Measurements from ENCODE around the gene LHX6.

The LHX6 gene

GRCh38 chr9:122190597-122191381 is 38.0 kb downstream of the LHX6 start:
- DNase-seq (ENCODE audit: low spot score), result no peak

GRCh38 chr9:122188369-122188768 is 40.4 kb downstream of the LHX6 start:
- no peak for DNase-seq (ENCODE audit: low spot score)

GRCh38 chr9:122186777-122187470 is 41.8 kb downstream of the LHX6 start:
- DNase-seq (ENCODE audit: low spot score), result no peak

DNA sequence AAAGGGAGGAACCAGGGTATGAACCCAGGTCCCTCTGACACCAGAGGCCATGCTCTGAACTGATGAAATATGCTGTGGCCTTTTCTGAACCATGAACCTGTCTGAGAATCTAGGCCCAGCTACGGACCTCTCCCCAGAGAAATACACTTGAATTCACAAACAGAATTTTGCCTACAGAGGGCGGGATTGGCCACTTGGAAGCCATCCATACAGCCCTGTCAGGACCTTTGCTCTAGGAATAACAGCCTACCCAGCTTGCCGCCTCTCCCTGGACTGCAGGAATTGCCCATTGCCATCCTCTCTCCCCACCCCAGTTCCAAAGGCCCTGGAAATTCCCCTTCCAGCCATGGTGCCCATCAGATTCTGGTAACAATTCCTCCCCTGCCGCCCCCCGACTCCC is 42.5 kb downstream of the LHX6 start:
- no peak for DNase-seq (ENCODE audit: low spot score)

GRCh38 chr9:122184551-122184950 is 44.2 kb downstream of the LHX6 start:
- DNase-seq (ENCODE audit: low spot score), result no peak

DNA sequence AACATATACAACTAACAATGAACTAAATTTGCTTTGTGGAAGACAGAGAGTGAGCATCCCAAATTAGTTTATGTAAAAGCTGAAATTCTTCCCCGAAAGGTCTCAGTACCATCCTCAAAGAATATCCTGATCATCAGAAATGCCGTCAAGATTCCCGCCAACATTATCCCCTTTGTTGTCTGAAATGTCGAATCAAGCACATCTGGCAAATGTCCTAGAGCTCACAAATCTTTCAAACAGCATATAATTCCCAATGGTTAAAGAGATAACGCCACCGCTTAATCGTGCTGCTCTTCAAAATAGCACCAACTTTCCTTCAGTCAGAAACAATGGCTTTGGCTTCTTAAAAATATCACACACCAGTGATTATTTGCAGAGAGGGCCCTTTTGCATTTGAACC is 45.3 kb downstream of the LHX6 start:
- no peak for DNase-seq (ENCODE audit: low spot score)

GRCh38 chr9:122180633-122181032 is 48.1 kb downstream of the LHX6 start:
- DNase-seq (ENCODE audit: low spot score), result no peak

- no peak for DNase-seq (ENCODE audit: low spot score)
Measured at GRCh38 chr9:122179690-122180074, 49.1 kb downstream of the LHX6 start.

DNA sequence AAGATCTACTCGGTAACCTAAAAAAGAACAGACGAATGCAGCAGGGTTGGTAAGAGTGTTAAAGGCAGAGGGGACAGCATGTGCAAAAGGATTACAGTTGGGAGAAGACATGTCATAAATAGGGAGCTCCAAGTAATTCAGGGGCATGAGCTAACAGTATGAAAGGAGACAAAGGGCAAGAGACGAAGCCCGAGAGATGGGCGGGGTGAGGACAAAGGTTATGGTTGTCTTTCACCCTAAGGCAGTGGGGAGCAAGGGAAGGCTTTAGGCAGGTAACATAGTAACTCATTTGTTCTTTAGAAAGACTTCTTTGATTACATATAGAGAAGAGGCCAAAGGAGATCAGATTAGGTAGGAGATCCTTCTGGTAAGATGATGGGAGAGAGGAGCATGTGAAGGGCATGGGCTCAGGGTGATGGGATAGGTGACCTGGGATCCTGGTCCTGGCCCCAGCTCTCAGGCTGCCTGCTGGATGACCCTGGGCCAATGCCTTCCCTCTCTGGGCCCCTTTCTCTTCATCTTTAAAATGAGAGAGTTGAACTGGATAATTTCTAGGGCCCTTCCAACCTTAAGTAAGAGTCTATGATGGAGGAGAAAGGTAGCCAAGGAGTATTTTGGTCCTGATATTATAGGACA is 49.6 kb downstream of the LHX6 start:
- DNase-seq (ENCODE audit: low spot score), result no peak

- no peak for DNase-seq (ENCODE audit: low spot score)
Measured at GRCh38 chr9:122176916-122177315, 51.8 kb downstream of the LHX6 start.

GRCh38 chr9:122173670-122174069 is 55.1 kb downstream of the LHX6 start:
- no peak for DNase-seq (ENCODE audit: low spot score)

DNA sequence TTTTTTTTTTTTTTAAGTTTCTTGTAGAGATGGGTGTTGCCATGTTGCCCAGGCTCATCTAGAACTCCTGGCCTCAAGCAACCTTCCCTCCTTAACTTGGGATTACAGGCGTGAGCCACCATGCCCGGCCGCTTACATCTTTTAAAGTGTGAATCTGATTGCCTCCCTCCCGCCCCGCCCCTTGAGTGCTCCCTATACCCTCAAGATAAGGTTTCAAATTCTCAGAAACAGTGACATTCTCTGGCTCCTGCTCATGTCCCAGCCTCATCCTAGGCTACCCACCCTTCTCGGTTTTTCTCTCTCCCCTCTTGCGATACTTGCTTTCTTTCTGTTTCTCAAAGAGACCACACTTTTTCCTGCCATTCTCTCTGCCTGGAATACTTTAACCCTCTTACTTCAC is 56.6 kb downstream of the LHX6 start:
- DNase-seq (ENCODE audit: low spot score), result no peak

- no peak for DNase-seq (ENCODE audit: low spot score)
Measured at GRCh38 chr9:122168356-122168755, 60.4 kb downstream of the LHX6 start.

- DNase-seq (ENCODE audit: low spot score), result no peak
Measured at GRCh38 chr9:122164286-122164685, 64.5 kb downstream of the LHX6 start.

DNA sequence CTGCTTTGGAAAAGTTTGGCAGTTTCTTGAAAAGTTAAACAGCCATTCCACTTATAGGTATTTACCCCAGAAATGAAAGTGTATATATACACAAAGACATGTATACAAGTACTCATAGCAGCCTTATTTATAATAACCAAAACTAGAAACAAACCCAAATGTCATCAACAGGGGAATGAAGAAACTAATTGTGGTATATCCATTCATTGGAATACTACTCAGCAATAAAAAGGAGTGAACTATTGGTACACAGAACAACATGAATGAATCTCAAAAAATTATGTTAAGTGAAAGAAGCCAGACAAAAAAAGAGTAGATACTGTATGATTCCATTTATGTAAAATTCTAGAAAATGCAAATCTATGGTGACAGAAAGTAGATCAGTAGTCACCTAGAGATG is 66.3 kb downstream of the LHX6 start:
- no peak for DNase-seq (ENCODE audit: low spot score)

DNA sequence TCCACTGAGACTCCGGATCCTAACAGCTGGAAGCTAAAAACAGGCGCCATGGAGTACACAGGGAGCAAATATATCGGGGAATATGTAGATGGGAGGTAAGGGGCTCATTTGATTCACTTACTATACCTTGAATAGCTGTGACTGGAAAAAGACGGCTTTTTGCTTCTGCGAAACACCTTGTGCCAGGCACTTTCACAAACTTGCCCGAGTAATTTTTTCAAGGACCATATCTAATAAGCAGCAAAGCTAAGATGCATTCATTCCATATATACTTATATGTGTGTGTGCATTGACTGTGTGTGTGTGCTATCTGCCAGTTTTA is 68.9 kb downstream of the LHX6 start:
- no peak for DNase-seq (ENCODE audit: low spot score)

GRCh38 chr9:122159026-122159924 is 69.5 kb downstream of the LHX6 start, which contains the start of the genes MORN5 and NDUFA8:
TSS of gene MORN5 (plus strand) at chr9:122159908. CDS start at chr9:122159973, 65 bp downstream.
TSS of gene NDUFA8 (minus strand) at chr9:122159779. CDS start at chr9:122159677, 102 bp downstream.
- DNase-seq (ENCODE audit: low spot score), result peak; percentile 98

DNA sequence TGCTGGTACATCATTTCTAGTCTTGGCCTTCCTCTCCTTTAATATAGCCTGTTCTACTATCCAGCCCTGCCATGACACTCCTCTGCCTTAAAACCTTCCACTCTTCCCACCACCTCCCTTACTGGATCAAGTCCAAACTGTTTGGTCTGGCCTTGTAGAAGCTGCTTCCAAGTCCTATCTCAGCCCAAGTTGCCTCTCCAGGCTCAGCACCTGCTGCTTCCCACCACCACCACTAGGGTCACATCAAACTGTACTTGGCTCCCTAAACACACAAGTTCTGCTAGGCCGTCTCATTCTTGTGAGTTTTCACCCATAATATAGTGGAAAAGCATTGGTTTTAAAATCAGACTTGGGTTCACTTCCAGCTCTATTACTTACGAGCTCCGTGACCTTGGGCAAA is 70.6 kb downstream of the LHX6 start:
- peak; percentile 55 for DNase-seq (ENCODE audit: low spot score)

- DNase-seq (ENCODE audit: low spot score), result no peak
Measured at GRCh38 chr9:122155796-122156195, 73.0 kb downstream of the LHX6 start.
